OCI-LY1 (cell line): ENCODE results near the gene DOLPP1.

ENCODE experiments used
- EZH2 ChIP-seq: fragments of 200-600 bp; sonication (generic), shearing (Covaris generic); IDR thresholded peaks from 2 replicates; pipeline ENCODE4 v1.8.0; 2017; ENCODE audit warnings: borderline replicate concordance, mixed run types, mild to moderate bottlenecking, antibody characterized with exemption, low read length, moderate library complexity, mixed read lengths
- TF ChIP-seq, protein P1 (sequence below): fragments of 200-600 bp; sonication (generic), shearing (Covaris generic); IDR thresholded peaks from 2 replicates; pipeline ENCODE4 v1.5.1; 2017; ENCODE audit warnings: mild to moderate bottlenecking, antibody characterized with exemption, low read length, moderate library complexity, mixed read lengths

DNA sequence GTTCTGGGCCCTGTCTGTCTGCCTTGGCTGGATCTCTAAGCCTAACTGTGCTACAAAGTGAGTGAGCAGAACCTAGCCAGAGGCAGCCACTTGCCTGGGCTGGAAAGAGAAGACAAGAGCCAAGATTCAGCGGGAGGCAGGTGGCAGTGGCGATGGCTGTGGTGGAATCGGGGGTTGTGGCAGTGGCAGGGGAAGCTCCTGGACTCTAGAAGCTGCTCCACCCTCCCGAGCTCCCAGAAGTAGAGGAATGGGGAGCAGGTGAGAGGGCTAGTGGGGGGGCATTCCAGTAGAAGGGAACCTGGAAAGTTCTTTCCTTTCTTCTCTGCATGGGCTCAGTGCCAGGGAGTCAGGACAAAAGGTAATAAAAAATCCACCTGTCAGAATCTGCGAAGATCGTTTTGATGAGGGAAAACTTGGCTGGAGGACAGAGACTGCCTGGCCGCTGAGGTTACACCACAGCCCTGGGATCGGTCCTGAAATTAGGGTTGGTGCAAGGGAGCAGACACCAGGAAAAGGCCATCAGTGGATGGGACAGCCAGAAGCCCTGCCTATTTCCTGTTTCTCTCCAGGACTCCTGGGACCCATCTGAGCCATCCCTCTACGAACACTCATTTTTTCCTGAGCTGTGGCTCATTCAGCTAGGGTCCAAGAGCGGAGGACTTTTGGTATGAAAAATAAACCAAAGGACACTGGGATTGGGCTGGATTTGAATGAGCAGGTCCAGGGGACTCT, 28.1 kb downstream of the DOLPP1 start:
- TF ChIP-seq, protein P1, sequence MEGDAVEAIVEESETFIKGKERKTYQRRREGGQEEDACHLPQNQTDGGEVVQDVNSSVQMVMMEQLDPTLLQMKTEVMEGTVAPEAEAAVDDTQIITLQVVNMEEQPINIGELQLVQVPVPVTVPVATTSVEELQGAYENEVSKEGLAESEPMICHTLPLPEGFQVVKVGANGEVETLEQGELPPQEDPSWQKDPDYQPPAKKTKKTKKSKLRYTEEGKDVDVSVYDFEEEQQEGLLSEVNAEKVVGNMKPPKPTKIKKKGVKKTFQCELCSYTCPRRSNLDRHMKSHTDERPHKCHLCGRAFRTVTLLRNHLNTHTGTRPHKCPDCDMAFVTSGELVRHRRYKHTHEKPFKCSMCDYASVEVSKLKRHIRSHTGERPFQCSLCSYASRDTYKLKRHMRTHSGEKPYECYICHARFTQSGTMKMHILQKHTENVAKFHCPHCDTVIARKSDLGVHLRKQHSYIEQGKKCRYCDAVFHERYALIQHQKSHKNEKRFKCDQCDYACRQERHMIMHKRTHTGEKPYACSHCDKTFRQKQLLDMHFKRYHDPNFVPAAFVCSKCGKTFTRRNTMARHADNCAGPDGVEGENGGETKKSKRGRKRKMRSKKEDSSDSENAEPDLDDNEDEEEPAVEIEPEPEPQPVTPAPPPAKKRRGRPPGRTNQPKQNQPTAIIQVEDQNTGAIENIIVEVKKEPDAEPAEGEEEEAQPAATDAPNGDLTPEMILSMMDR: no peak
- TF ChIP-seq EZH2: no peak
